ENCODE data around the gene CTCF.
A peak's percentile ranks its signal among the peaks of the same experiment; 100 is the strongest.

Gene CTCF

DNA sequence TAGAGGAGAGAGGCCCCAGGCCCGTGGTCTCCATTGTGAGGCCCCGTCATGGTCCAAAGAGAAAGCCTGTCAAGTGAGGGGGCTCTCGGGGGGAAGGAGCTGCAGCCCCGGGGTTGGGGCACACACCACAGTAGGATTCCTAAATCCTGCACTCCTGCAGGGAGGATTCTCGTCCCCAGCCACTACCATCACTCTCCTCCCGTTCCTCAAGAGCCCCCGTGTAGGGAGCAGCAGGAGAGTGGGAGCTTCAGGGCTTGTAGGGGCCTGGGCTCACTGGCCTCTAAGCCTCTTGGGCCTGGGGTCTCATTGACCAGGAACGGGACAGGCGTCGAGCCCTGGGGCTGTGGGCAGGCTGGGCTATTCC is 105.1 kb downstream of the CTCF start:
- no peak for DNase-seq

DNA sequence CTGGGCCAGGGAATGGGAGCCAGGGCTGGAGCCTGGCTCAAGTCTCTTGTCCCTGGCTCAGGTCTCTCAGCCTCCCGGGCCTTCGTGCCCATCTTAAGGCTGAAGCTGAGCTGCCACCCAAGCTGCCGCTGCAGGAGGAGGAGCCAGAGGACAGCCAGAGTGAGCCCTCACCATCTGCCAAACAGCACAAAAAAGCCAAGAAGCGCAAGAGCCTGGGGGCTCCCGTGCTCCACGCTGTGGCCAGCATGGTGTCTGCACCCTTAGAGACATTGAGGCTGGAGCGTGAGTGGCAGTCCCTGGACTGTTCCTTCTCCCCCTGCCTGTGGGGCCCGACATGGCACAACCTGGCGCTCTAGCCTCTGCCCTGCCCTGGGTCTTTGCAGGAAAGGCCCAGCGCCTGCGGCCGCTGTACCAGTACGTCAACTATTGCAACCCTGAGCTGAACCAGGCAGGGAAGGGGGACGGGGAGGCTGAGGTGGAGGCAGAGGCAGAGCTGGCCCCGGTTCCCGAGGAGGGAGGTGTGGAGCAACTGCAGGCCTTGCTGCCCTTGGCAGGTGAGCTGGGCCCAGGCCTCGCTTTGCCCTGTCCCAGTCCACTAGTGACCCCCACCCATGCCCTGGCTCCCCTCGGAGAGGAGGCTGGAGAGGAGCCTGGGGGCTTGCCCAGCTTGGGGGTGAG is 105.6 kb downstream of the CTCF start:
- DNase-seq, result peak; percentile 98

DNA sequence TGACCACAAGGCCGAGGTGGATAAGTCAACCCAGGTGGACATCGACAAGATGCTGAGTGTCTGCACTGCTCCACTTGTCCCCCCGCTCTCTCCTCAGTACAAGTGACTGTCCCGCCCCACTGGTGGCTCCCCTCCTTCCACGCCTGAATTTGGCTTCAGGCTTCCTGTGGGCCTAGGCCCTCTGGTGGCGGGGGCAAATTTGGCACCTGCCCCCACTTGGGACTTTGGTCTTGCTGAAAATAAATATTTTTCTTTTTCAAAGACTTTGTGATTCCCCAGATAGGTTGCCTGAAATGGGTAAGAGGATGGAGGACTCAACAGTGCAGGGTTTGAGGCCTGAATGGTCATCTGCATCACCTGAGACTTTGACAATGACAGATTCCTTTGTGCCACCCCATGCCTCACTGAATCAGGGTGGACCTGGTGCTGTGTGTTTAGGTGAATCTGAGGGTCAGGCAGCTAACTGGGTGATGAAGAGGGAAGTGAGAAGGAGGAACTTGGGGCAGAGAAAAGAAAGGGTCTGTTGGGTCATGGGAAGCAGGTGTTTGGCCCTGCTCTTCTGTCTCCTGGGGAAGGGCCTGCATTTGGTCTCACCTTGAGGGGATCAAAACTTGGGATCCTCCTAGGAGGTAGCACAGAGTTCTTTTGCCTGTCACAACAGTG is 106.3 kb downstream of the CTCF start:
- peak; percentile 31 for DNase-seq

DNA sequence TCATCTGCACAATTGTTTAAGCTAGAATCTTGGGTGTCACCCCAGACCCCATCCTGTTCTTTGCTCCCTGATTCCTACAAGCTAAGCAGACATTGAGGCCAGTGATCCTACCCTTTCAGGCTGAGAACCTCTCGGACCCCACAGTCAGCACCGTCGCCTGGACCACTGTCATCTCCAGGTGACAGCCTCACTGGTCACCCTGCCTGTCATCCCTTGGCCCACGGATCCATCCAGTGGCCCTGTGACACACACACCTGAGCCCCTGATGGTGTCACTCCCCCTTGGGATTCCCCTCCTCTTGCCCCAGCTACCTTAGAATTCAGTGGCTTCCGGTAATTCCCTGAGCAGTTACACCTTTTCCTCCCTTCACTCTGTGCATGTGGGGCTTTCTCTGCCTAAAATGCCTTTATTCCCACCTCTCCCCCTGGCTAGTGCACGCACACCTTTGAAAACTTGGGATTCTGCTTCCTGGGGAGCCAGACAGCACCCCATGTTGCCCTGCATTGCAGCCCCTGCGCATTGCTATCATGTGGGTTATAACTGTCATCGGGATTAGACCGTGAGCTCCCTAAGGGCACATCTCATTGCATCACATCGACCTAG is 107.3 kb downstream of the CTCF start:
- no peak for DNase-seq

DNA sequence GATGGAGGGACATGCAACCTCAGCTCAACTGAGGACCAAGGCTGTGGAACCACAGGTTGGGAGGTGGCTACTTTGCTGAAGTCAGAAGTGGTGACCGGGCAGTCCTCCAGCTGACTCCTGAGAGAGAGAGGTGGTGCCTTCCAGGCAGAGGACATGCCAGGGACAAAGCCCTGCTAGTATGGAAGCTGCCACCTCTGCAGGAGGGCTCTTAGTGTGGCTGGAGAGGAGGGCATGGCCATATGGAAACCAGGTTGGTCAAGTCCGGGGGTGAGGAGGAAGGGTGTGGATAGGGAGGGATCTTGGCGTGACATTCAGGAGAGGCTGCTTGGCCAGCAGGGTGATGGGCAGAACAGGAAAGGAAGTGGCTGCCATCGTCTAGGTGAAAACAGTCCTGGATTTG is 110.0 kb downstream of the CTCF start:
- no peak for DNase-seq

DNA sequence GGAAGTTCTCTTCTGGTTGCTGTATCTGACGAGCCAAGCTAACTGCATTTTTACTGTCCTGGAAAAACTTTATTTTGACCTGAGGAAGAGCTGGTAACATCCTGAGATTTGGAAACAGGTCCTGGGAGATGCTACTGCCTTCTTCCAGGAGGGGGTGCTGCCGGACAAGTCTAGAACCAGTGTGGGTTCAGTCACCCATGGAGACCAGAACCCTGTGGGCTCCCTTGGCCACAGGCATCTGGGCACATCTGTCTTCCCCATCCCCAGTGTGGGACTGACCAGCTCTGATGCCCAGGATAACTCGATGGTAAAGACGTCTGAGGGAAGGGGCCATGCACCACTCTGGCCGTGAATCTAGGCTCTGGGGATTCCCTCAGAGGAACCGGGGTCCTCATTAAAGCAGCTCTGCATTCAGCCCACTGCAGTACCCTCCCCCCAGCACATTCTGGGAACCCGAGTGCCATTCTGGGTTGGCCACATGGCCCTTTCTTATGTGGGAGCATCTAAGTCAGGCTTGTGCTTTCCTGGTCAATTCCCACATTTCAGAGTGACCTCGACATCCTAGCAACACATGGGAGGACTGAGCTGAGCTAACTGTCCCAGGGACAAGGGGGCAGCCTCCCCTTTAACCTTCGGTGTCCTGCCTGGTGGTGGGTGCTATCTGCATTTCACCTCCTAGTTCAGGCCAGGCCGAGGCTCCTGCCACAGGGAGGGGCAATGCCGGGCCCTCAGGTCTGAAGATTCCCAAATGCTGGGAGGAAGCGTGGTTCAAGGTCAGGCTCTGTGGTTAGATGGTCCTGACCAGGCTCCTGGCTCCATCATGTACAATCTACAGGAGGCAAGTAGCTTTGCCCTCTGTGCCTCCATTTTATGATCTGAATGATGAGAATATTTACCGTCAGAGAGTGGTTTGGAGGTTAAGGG is 110.7 kb downstream of the CTCF start:
- DNase-seq, result peak; percentile 76

DNA sequence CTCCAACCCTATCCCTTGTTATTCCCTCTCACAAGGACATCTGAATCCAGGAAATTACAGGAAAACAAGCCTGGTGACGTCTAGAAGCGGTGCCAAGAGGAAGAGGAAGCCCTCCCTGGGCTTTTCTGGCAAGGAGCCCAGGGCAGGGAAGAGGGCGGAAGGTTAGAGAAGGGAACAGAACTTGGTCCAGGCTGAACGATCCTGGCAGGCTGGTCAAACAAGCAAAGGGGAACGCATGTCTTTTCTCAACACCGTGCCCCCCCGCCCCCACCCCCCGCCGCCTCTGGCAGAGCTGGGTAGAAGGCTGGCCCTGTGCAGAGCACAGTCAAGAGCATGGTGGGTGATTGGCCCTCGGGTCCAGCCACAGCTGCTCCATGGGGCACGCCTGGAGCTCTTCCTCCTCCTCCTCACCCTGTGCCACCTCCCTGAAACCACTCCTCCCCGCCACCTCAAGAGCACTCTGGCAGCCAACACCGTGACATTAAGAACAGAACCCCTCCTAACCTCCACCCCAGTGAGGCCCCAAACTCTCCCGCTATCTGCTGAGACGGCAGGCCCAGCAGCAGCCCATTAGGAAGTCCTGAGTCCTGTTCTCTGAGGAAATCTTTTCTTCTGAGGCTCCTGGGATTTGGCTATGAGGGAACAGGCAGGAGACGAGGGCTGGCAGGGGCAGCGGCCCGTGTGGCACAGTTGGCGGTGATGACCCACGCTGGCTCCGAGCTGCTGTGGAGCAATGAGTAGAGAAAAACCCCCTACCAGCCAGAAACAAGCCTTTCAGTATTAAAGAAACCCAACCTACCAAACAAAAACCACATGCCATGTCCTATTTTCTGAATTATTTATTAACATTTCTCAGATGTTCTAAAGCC is 111.6 kb downstream of the CTCF start:
- DNase-seq, result no peak

DNA sequence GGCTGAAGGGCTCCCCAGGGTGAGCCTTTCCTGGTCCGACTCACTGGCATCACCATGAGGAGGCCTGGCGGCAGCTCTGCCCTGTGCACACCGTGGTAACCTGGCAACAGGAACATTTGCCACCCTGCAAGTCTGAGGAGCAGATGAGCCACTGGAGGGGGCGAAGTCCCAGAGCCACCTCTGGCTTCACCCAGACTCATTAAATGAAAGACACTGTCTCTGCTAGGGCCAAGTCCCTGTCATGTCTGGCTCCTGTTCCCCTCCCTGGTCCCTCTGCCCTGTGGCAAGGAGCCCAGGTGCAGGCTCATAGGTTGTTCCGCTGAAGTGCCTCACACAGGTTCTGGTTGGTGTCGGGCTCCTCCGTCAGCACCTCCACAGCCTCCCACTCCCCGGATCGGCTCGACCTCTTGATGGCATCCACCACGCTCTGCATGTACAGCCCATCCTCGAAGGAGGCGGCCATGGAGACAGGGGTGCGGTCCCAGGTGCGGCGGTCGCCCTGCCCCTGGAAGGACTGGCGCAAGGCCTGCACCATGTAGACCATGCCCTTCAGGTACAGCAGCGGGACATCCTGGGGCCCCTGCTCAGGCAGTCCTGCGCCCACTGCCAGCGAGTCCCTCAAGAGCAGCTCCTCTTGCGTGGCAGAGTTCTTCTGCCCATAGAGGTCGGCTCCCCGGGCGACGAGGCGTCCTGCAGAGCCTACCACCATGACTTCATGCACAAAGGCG is 112.7 kb downstream of the CTCF start:
- DNase-seq, result no peak

DNA sequence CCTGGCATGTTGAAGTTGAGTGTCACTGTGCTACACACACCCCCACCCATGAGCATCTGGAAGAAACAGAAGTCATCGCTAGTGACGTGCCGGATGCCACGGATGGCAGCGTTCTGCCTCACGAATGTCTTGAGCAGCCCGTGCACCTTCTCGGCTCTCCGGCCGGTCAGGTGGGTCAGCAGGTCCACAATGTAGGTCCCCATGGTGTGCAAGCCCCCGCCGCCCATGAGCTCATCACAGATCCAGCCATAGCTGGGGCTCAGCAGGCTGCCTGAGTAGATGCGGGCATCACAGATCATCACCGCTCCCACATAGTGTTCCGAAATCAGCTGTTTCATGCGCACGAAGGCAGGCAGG is 113.2 kb downstream of the CTCF start:
- no peak for DNase-seq

DNA sequence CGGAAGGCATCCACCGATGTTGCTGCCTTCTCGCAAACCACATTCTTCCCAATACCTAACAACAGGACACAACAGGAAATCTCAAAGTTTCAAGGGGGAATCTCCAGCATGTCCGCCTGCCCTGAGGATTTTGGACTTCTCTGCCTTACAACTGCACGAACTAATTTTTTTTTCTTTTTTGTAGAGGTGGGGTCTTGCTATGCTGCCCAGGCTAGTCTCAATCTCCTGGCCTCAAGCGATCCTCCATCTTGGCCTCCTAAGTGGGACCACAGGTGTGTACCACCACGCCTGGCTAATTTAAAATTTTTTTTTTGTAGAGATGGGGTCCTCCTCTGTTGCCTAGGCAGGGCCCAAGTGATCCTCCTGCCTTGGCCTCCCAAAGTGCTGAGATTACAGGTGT is 113.7 kb downstream of the CTCF start:
- DNase-seq, result no peak

DNA sequence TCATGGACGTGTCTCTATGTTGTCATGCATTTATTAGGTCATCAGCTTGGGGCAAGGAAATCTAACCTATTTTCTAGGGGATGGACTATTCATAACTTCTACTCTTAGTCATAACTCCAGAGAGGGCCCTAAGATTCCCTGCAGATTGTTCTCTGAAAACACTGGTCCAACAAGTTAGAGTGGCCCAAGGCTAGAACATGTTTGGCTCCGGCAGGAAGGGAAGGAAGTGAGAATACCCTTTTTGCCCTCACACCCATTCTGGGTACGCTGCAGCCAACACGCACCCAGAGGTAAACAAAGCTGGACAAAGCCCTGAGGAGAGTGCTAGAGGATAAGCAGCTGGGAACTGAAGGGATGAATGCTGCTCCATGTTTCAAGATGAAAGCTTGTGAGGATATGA is 114.2 kb downstream of the CTCF start:
- no peak for DNase-seq

DNA sequence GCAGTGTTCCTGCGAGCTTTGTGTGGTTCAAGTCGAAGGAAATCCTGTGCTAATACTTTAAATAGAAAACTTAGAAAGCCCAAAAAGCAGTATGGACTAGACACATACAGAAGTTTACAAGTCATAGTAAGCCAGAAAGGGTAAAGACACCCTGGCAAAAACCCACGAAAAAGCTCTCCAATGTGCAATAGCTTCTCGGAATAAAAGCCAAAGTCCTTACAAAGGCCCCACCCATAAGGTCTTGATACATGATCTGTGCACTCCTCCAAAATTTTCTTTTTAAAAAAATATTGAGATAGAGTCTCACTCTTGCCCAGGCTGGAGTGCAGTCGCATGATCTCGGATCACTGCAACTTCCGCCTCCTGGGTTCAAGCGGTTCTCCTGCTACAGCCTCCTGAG is 114.6 kb downstream of the CTCF start:
- DNase-seq, result no peak

DNA sequence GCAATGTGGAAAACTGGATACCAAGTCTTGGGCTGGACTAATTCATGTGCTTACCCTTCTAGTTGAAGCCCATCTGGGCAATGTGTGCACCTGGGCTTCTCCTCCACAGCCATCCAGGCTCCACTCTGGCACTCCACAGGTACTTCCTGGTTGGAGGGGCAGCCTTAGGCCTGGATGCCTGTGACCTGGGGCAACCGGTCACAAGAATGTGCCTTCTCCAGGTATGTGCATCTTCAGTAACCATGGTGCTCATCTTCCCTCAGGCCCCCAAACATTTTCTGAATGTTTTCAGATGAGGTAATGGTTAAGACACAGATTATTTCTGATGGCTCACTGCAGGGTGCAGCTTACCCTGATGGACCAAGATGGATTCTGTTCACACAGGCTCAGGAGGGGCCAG is 115.4 kb downstream of the CTCF start:
- no peak for DNase-seq

DNA sequence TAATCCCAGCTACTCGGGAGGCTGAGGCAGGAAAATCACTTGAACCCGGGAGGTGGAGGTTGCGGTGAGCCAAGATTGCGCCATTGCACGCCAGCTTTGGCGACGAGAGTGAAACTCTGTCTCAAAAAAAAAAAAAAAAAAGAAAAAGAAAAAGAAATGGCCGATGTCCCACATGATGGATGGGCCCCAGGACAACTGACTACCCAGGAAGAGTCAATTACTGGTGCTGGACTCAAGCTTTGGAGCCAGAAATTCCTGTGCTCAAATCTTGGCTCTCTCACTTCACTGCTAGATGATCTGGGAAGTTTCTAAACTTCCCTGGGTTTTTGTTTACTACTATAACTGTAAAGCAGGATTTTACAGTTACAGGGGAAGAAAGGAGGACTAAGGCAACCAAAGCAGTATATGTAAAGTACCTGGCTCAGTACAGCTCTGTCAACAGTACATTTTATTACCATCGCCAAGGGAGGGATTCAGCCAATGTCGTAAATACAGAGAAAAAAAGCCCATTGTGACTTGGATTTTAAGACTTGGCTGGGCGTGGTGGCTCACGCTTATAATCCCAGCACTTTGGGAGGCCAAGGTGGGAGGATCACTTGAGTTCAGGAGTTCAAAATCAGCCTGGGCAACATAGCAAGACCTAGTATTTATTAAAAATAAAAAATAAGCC is 116.2 kb downstream of the CTCF start:
- no peak for DNase-seq

DNA sequence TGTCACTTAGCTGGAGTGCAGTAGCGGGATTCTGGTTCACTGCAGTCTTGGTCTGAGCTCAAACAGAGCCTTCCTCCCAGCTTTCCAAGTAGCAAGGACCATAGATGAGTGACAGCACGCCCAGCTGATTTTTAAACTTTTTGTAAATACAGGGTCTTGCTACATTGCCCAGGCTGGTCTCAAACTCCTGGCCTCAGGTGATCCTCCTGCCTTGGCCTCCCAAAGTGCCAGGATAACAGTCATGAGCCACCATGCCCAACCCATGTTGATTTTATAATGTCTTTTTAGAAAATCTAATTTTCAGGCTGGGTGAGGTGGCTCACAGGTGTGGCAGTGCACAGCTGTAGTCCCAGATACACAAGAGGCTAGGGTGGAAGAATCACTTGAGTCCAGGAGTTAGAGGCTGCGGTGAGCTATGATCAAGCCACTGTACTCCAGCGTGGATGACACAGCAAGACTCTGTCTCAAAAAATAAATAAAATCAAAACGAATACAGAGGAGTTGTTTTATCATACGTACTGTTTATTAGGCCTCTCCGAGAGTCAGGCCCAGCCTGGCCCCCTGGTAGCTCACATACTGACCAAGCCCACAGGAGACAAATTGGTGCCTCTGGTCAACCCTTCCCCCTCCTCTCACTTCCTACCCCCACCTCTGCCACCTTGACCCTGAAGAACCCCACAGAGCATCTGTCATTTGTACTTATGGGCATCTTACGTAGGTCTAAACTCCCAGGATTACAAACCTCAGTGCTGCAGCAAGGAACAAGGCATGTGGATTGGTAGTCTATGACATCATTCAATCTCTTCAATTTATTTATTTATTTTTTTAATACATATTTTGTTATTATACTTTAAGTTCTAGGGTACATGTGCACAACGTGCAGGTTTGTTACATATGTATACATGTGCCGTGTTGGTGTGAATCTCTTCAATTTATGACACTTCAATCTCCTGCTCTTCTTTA is 117.9 kb downstream of the CTCF start:
- DNase-seq, result peak; percentile 52

DNA sequence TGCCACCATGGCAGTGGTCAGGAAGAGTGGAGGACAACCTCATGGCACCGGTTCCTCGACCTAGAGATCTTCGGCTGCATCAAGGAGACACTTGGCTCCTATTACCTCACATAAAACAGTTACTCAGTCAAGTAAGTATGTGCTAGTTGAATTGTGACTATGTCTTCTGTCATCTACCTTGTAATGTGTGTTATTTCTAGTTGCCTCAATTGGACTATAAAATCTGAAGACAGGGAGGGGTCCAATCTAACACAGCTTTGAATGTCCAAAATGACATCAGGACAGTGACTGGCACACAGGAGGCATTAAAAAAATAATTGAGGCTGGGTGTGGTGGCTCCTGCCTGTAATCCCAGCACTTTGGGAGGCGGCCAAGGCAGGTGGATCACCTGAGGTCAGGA is 121.4 kb downstream of the CTCF start:
- DNase-seq, result no peak

DNA sequence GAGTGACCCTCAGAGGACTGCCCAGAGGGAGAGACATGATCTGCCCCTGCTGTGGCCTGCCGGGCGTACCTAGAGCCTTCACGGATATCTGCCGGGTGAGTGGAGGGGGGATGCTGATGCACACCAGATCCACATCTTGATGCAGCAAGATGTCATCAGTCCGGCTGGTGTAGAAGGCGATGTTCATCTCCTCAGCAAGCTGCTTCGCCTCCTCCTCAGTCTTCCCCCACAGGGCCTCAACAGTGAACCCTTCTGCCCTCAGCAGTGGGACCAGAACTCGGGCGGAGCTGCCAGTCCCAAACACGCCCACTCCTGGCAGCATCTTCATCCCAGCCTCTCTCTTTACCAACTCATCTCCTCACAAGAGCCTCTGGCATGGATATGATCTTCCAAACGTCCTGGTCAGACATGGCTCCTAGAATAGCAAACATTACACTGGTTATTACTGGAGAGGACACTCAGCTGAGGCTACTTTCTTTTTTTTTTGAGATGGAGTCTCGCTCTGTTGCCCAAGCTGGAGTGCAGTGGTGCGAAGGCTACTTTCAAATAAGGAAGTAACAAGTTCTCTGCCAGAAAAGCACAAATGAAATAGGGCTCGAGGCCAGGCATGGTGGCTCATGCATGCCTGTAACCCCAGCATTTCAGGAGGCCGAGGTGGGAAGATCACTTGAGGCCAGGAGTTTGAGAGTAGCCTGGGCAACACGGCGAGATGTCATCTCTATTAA is 123.2 kb downstream of the CTCF start:
- DNase-seq, result no peak
